NCI-H128 (cell line): ENCODE data around the gene FBN2.
"Not testable (repeated sequence)": the region's sequence is repeated elsewhere in the genome, so short reads cannot be mapped to it uniquely, and the experiment has no call there.

Experiments used
- DNase-seq: peaks from one replicate; lab custom pipeline; 2025; ENCODE audit not compliant: unreplicated experiment; lab: John Stamatoyannopoulos, UW

FBN2 gene

GRCh38 chr5:128535251-128535650 is 2.8 kb downstream of the FBN2 start:
- DNase-seq, result no peak

- DNase-seq, result no peak
Measured at GRCh38 chr5:128534726-128535125, 3.3 kb downstream of the FBN2 start.

- DNase-seq, result no peak
Measured at GRCh38 chr5:128532776-128533175, 5.3 kb downstream of the FBN2 start.

- DNase-seq, result no peak
Measured at GRCh38 chr5:128532127-128532526, 5.9 kb downstream of the FBN2 start.

- DNase-seq, result no peak
Measured at GRCh38 chr5:128528637-128529255, 9.3 kb downstream of the FBN2 start.

GRCh38 chr5:128528126-128528525 is 9.9 kb downstream of the FBN2 start:
- DNase-seq, result no peak

- DNase-seq, result no peak
Measured at GRCh38 chr5:128527077-128527476, 11.0 kb downstream of the FBN2 start.

- DNase-seq, result no peak
Measured at GRCh38 chr5:128522336-128522735, 15.7 kb downstream of the FBN2 start.

GRCh38 chr5:128519827-128520226 is 18.2 kb downstream of the FBN2 start:
- DNase-seq, result no peak

- DNase-seq, result no peak
Measured at GRCh38 chr5:128516978-128517377, 21.1 kb downstream of the FBN2 start.

- DNase-seq, result no peak
Measured at GRCh38 chr5:128513806-128514205, 24.2 kb downstream of the FBN2 start.

- no peak for DNase-seq
Measured at GRCh38 chr5:128512894-128513293, 25.2 kb downstream of the FBN2 start.

GRCh38 chr5:128506643-128507042 is 31.4 kb downstream of the FBN2 start:
- no peak for DNase-seq

- not testable (repeated sequence) for DNase-seq
Measured at GRCh38 chr5:128503727-128504126, 34.3 kb downstream of the FBN2 start.

- DNase-seq, result no peak
Measured at GRCh38 chr5:128498844-128499455, 39.1 kb downstream of the FBN2 start.

GRCh38 chr5:128494516-128494915 is 43.5 kb downstream of the FBN2 start:
- DNase-seq, result no peak

GRCh38 chr5:128493657-128494329 is 44.3 kb downstream of the FBN2 start:
- no peak for DNase-seq

- no peak for DNase-seq
Measured at GRCh38 chr5:128491291-128491690, 46.8 kb downstream of the FBN2 start.

GRCh38 chr5:128490761-128491160 is 47.3 kb downstream of the FBN2 start:
- no peak for DNase-seq

GRCh38 chr5:128487041-128487440 is 51.0 kb downstream of the FBN2 start:
- DNase-seq, result no peak

- DNase-seq, result no peak
Measured at GRCh38 chr5:128483738-128484137, 54.3 kb downstream of the FBN2 start.

GRCh38 chr5:128480906-128481633 is 57.0 kb downstream of the FBN2 start:
- DNase-seq, result no peak
